Retinal pigment epithelial cell (primary cell): ENCODE measurements around the gene KCNJ10.

ENCODE experiments used
- DNase-seq: peaks from one replicate; pipeline ENCODE4 v3.0.0-alpha.2; 2010; ENCODE audit warnings: low read depth
- H3K4me3 ChIP-seq: 2 replicates; pipeline ENCODE4 v1.5.1; 2011; ENCODE audit warnings: mild to moderate bottlenecking, low read length, control low read depth, moderate library complexity
- TF ChIP-seq, protein P1 (sequence below): conservative IDR thresholded peaks from 2 replicates; pipeline ENCODE4 v1.5.1; 2011; ENCODE audit warnings: low read depth, low read length, control low read depth, inconsistent platforms

KCNJ10 gene

DNA sequence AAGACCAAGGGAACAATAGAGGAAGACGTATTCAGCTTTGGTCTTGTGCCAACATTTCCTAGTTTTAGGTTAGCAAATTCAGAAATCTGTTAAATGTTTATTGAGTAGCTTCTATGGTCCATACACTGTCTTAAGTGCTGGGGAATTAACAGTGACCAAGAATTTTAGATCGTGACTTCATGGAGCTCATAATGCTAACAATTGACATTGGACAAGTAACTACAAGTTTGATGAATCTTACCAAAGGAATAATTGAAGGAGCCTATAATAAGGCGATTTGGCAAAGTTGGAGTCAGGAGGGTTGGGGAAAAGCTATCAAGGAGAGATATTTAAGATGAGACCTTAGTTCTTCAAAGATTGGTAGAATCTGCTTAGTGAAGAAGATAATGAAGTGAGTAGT is 114.5 kb downstream of the KCNJ10 start:
- no peak for DNase-seq
- TF ChIP-seq, protein P1, sequence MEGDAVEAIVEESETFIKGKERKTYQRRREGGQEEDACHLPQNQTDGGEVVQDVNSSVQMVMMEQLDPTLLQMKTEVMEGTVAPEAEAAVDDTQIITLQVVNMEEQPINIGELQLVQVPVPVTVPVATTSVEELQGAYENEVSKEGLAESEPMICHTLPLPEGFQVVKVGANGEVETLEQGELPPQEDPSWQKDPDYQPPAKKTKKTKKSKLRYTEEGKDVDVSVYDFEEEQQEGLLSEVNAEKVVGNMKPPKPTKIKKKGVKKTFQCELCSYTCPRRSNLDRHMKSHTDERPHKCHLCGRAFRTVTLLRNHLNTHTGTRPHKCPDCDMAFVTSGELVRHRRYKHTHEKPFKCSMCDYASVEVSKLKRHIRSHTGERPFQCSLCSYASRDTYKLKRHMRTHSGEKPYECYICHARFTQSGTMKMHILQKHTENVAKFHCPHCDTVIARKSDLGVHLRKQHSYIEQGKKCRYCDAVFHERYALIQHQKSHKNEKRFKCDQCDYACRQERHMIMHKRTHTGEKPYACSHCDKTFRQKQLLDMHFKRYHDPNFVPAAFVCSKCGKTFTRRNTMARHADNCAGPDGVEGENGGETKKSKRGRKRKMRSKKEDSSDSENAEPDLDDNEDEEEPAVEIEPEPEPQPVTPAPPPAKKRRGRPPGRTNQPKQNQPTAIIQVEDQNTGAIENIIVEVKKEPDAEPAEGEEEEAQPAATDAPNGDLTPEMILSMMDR: no peak
- H3K4me3 ChIP-seq: no peak overlapping the region

DNA sequence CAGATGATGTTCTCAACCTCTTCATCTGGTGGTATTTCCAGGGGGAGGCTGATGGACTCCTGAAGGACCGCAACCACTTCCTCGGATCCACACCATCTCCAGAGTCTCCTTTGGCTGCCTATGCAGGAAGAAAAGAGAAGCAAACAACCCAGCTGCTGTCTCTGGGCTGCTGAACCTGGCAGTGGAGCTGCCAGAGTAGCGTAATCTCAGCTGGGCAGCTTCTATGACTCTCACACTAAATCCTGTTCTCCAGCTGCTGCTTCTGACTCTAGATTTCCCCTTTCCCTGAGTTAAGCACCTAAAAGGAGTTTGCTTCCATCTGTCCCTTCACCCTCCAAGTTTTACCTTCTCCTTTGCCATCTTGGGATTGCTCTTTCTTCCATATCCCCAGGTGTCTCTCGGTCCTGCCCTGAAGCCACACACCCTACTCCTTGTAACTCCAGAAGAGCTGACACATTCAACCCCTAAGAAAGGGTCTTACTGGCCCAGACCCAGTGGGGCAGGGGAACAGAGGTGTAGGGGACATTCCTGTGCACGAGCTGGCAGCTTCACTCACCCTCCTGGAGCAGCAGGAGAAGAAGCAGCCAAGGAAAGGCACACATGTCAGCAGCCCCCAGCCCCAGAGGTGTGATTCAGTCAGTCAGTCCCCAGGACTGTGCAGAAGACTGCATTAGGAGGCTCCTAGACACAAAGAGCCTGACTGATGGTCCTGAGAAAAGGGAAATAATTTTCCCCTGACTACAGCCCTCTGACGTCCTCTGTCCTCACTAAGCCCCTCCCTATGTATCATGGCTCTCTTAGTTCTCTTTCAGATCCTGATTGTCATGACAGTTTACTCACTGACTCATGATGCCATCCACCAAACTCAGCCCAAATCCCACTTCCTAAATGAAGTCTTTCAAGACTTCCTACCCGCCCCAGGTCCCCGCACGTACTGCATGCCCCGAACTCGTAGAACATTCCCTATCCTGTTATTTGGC is 116.1 kb downstream of the KCNJ10 start, which contains the start of gene SLAMF9:
SLAMF9 (minus strand) TSS at position 702 of the 980 bp plus-strand sequence; CDS start at position 602, 100 bp downstream.
- TF ChIP-seq, protein P1: no peak
- H3K4me3 ChIP-seq: no peak within 1 kb of the TSS
- no peak for DNase-seq

DNA sequence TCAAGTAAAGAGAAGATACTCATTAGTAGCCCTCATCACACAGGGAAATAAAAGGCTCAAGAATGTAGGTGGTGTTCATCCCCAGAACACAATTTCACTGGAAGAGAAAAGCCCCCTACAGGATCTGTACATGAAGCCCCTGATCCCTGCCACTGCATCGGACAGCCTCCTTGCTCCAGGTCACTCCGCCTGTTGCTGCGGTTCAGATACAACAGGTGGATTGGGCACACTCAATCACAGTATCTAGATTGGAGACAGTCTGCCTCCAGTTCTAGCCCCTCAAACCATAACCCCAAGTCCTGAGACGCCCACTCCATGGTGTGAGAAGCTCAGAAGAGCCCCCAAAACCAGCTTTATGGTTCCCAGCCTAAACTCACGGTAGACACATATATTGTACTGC is 117.0 kb downstream of the KCNJ10 start:
- no peak overlapping the region for H3K4me3 ChIP-seq
- TF ChIP-seq, protein P1: no peak
- DNase-seq: no peak

DNA sequence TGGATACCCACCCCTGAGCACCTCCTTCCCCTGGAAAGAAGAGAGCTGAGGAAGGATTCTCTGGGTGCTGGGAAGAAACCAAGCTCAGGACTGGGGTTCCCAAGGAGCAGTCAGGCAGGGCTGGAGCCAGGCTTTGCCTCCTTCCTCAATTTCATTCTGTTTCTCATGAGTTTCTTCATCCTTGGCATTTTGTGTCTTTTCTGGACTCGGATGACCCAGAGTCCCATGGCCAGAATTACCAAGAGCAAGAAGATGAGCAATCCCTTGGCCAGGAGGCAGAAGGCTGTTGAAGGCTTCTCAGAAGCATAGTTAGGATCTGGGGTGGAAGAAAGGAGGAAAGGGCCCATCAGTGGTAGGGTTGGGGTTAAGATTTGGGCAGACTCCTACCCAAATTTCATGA is 118.4 kb downstream of the KCNJ10 start:
- no peak for DNase-seq
- TF ChIP-seq, protein P1: no peak
- H3K4me3 ChIP-seq: no peak overlapping the region

DNA sequence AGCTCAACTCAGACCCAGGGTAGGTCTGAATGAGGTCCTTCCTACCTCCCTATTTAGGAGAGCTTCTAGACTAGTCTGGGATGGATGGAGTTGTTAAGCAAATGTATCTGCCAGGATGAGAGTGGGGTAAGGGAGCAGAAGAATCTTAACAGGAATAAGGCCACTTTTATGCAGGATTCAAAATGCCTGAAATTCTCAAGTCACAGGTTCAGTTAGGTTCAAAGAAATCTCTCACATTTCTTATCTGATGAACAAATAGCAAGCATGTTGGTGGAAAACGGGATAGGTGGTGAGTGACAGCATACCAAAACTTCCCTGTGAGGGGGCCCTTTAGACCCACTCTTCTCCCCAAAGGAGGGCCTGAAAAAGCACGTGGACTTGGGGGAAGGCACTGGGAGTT is 118.9 kb downstream of the KCNJ10 start:
- H3K4me3 ChIP-seq: no peak overlapping the region
- DNase-seq: no peak
- TF ChIP-seq, protein P1: no peak

DNA sequence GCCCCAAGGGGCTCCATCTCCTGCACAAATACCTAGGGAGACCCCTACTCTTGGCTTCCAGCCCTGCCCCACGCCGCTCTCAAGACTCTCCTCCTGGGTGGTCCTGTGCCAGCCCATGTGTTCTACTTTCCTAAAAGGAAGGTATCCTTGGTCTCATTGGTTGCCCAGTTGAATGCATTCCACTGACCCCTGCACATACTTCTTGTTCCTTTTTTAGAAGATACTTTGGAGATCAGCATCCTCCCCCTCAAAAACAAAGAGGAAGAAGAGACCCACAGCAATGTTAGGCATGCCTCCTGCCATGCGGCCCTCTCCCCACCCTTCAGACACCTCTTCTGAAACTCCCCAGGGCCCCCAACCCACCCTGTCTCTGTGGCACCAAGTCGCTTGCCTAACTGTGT is 120.0 kb downstream of the KCNJ10 start:
- no peak for DNase-seq
- TF ChIP-seq, protein P1: no peak
- no peak overlapping the region for H3K4me3 ChIP-seq

DNA sequence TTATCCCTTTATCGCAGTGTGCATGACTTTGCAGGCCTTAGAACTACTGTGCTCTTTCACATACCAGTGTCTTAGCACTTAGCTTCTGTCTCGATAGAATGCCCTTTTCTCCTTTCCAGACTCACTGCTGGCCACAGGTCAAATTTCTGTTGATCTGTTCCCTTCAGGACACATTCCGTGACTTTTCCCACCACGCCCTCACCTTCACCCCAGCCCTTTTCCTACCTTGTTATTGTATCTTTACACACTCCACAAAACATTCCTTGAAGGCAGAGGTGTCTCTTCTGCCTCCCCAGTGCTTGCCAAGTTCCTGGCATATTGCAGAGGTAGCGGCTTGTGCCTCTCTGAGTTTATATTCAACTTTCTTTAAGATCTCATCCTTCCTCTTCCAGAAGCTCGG is 120.8 kb downstream of the KCNJ10 start:
- H3K4me3 ChIP-seq: no peak overlapping the region
- TF ChIP-seq, protein P1: no peak
- DNase-seq: no peak
